GM21528 (cell line): ENCODE measurements around the gene DGKQ.
A peak's percentile ranks its signal among the peaks of the same experiment; 100 is the strongest.
"Not testable (repeated sequence)": the region's sequence is repeated elsewhere in the genome, so short reads cannot be mapped to it uniquely, and the experiment has no call there.

Source experiments
- ATAC-seq: cut with Tn5 transposase; IDR thresholded peaks from one replicate; pipeline ENCODE4 v1.9.1; 2021; ENCODE audit warnings: mild to moderate bottlenecking, moderate library complexity; ENCODE audit not compliant: unreplicated experiment, low FRiP score

Gene DGKQ

GRCh38 chr4:1010395-1011021, 37.1 kb upstream of the DGKQ start:
- peak; percentile 13 for ATAC-seq

- ATAC-seq, result peak; percentile 43
Observed at GRCh38 chr4:1009542-1010394, 36.4 kb upstream of the DGKQ start.

GRCh38 chr4:1008840-1009541, 35.6 kb upstream of the DGKQ start:
- ATAC-seq, result peak; percentile 20

- ATAC-seq, result no peak
Observed at GRCh38 chr4:1006856-1007255, 33.5 kb upstream of the DGKQ start.

- no peak for ATAC-seq
Observed at GRCh38 chr4:1004557-1005485, 31.5 kb upstream of the DGKQ start.

GRCh38 chr4:1004071-1004418, 30.7 kb upstream of the DGKQ start:
- ATAC-seq, result no peak

GRCh38 chr4:1003271-1004070, 30.1 kb upstream of the DGKQ start:
- no peak for ATAC-seq

GRCh38 chr4:1002631-1003251, 29.4 kb upstream of the DGKQ start:
- ATAC-seq, result no peak

GRCh38 chr4:1002131-1002630, 28.8 kb upstream of the DGKQ start:
- no peak for ATAC-seq

- no peak for ATAC-seq
Observed at GRCh38 chr4:1001561-1002130, 28.3 kb upstream of the DGKQ start.

GRCh38 chr4:1000686-1001260, 27.4 kb upstream of the DGKQ start:
- ATAC-seq, result no peak

- ATAC-seq, result no peak
Observed at GRCh38 chr4:999882-1000425, 26.6 kb upstream of the DGKQ start.

- not testable (repeated sequence) for ATAC-seq
Observed at GRCh38 chr4:999240-999863, 26.0 kb upstream of the DGKQ start.

- no peak for ATAC-seq
Observed at GRCh38 chr4:998096-998691, 24.8 kb upstream of the DGKQ start.

GRCh38 chr4:997375-998071, 24.2 kb upstream of the DGKQ start:
- no peak for ATAC-seq

GRCh38 chr4:996997-997374, 23.6 kb upstream of the DGKQ start:
- no peak for ATAC-seq
